ENCODE measurements around the gene CUEDC1.

CUEDC1 gene

GRCh38 chr17:57955183-57955931 is at the start of gene CUEDC1:
Gene CUEDC1, minus strand, starts transcription at chr17:57955412. Its CDS starts 69,848 bp downstream, at chr17:57885564.
- DNase-seq (ENCODE audit: low read depth): peak; percentile 64
- TF ChIP-seq CTCF (conservative IDR thresholded peaks at IDR 0.05; ENCODE audit: low read length): peak; percentile 29
- peak within 1 kb of the TSS; percentile 80 for H3K4me3 ChIP-seq (ENCODE audit: low read length)

GRCh38 chr17:58004060-58004459 is 48.8 kb upstream of the CUEDC1 start:
- TF ChIP-seq CTCF (conservative IDR thresholded peaks at IDR 0.05; ENCODE audit: low read length): no peak
- no peak overlapping the region for H3K4me3 ChIP-seq (ENCODE audit: low read length)
- no peak for DNase-seq (ENCODE audit: low read depth)

GRCh38 chr17:58002973-58003372 is 47.8 kb upstream of the CUEDC1 start:
- DNase-seq (ENCODE audit: low read depth): no peak
- no peak overlapping the region for H3K4me3 ChIP-seq (ENCODE audit: low read length)
- no peak for TF ChIP-seq CTCF (conservative IDR thresholded peaks at IDR 0.05; ENCODE audit: low read length)

GRCh38 chr17:58002154-58002948 is 47.1 kb upstream of the CUEDC1 start:
- H3K4me3 ChIP-seq (ENCODE audit: low read length): no peak overlapping the region
- no peak for TF ChIP-seq CTCF (conservative IDR thresholded peaks at IDR 0.05; ENCODE audit: low read length)
- DNase-seq (ENCODE audit: low read depth): no peak

- no peak for DNase-seq (ENCODE audit: low read depth)
- TF ChIP-seq CTCF (conservative IDR thresholded peaks at IDR 0.05; ENCODE audit: low read length): no peak
- H3K4me3 ChIP-seq (ENCODE audit: low read length): no peak overlapping the region
These were observed 46.4 kb upstream of the CUEDC1 start for GRCh38 chr17:58001461-58002124.

GRCh38 chr17:57999496-58000017 is 44.3 kb upstream of the CUEDC1 start:
- no peak overlapping the region for H3K4me3 ChIP-seq (ENCODE audit: low read length)
- peak; percentile 85 for TF ChIP-seq CTCF (conservative IDR thresholded peaks at IDR 0.05; ENCODE audit: low read length)
- DNase-seq (ENCODE audit: low read depth): peak; percentile 74

Data from AG10803 (cell line).